Liver (tissue), 3 donors: ENCODE measurements around the gene RAB5B.

ENCODE experiments used
- EGR1 ChIP-seq, 2 donors: IDR thresholded peaks; 2 replicates each; pipeline ENCODE4 v1.6.1; 2016 to 2018; ENCODE audit warnings: antibody characterized with exemption in 2 of 2, low read depth in 2 of 2
- FOXA1 ChIP-seq: IDR thresholded peaks from 2 replicates; pipeline ENCODE4 v1.6.1; 2016; ENCODE audit warnings: antibody characterized with exemption
- GABPA ChIP-seq, 2 donors: IDR thresholded peaks in 1 of 2; conservative IDR thresholded peaks in 1 of 2; 2 replicates each; pipeline ENCODE4 v1.6.1; 2016; ENCODE audit warnings: antibody characterized with exemption in 2 of 2, mild to moderate bottlenecking in 1 of 2, moderate library complexity in 1 of 2
- JUND ChIP-seq, 2 donors: IDR thresholded peaks; 2 replicates each; pipeline ENCODE4 v1.6.1; 2016; ENCODE audit warnings: antibody characterized with exemption in 2 of 2
- RAD21 ChIP-seq, 2 donors: IDR thresholded peaks; 2 replicates each; pipeline ENCODE4 v1.6.1; 2016; ENCODE audit warnings: antibody characterized with exemption in 2 of 2, mild to moderate bottlenecking in 2 of 2
- RXRA ChIP-seq, 2 donors: IDR thresholded peaks; 2 replicates each; pipeline ENCODE4 v1.6.1; 2017 to 2018; ENCODE audit warnings: antibody characterized with exemption in 2 of 2, mild to moderate bottlenecking in 1 of 2
- SP1 ChIP-seq: IDR thresholded peaks from 2 replicates; pipeline ENCODE4 v1.6.1; 2018; ENCODE audit warnings: antibody characterized with exemption, mild to moderate bottlenecking
- TAF1 ChIP-seq: conservative IDR thresholded peaks from 2 replicates; pipeline ENCODE4 v1.6.1; 2016; ENCODE audit warnings: antibody characterized with exemption, mild to moderate bottlenecking
- TF ChIP-seq, protein P1 (sequence below): fragments of 150-350 bp; IDR thresholded peaks from 2 replicates; pipeline ENCODE4 v1.5.1; 2017; ENCODE audit warnings: improper control_type of control experiment, low read depth, low read length; ENCODE audit not compliant: missing input control
- TF ChIP-seq, protein P2 (sequence below): IDR thresholded peaks from 2 replicates; pipeline ENCODE4 v1.6.1; 2016; ENCODE audit warnings: antibody characterized with exemption
- TF ChIP-seq, protein P3 (sequence below): IDR thresholded peaks from 2 replicates; pipeline ENCODE4 v1.6.1; 2016; ENCODE audit warnings: antibody characterized with exemption
- TF ChIP-seq, protein P4 (sequence below): IDR thresholded peaks from 2 replicates; pipeline ENCODE4 v1.6.1; 2016; ENCODE audit warnings: antibody characterized with exemption, mild to moderate bottlenecking
- donor health status: healthy.
- donor health status: healthy.

DNA sequence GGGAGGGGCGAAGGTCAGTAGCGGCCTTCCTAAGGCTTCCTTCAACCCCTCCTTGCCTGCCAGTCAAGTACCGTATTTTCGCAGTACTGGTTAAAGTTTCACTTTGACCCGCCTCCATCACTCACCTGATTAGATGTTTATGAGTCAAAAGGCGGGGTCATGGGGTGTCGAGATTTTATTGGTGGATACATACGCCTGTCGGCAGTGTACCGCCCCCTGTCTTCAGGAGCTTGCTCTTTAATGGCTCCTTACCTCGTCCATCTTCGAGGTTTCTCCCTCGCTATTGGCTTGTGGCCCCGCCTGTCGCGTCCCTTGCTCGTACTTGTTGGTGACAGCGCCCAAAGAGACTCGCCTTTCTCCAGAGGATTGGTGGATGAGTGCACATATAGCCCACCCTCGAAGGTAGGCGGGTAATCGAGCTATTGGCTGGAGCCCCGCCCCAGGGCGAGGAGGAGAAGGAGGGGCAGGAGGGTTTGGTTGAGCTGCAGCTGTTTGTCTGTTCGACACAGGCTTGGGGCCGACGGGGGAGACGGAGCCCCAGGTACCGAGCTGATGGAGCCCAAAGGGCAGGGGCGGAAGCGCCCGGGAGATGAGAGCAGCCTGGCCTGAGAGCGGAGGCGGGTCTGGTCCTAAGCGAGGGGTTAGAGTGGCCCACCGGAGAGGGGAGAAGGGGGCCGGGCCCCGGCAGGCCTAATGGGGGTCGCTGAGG is at the start of gene RAB5B:
- TF ChIP-seq GABPA (IDR thresholded peaks at IDR 0.05 in 1 of 2, conservative IDR thresholded peaks at IDR 0.05 in 1 of 2) (peak in 1 of 2 donors; percentile 76), EGR1 (IDR thresholded peaks at IDR 0.05; ENCODE audit: low read depth in 2 of 2) (peak in 1 of 2 donors; percentile 33), SP1 (peak; percentile 99), JUND (IDR thresholded peaks at IDR 0.05) (peak; percentile 89 to 94), RAD21 (IDR thresholded peaks at IDR 0.05) (peak in 1 of 2 donors; percentile 3), RXRA (IDR thresholded peaks at IDR 0.05) (peak; percentile 77 to 89), TAF1 (peak; percentile 97), FOXA1 (no peak)
- TF ChIP-seq, protein P1, sequence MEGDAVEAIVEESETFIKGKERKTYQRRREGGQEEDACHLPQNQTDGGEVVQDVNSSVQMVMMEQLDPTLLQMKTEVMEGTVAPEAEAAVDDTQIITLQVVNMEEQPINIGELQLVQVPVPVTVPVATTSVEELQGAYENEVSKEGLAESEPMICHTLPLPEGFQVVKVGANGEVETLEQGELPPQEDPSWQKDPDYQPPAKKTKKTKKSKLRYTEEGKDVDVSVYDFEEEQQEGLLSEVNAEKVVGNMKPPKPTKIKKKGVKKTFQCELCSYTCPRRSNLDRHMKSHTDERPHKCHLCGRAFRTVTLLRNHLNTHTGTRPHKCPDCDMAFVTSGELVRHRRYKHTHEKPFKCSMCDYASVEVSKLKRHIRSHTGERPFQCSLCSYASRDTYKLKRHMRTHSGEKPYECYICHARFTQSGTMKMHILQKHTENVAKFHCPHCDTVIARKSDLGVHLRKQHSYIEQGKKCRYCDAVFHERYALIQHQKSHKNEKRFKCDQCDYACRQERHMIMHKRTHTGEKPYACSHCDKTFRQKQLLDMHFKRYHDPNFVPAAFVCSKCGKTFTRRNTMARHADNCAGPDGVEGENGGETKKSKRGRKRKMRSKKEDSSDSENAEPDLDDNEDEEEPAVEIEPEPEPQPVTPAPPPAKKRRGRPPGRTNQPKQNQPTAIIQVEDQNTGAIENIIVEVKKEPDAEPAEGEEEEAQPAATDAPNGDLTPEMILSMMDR, result peak; percentile 43
- TF ChIP-seq, protein P2, sequence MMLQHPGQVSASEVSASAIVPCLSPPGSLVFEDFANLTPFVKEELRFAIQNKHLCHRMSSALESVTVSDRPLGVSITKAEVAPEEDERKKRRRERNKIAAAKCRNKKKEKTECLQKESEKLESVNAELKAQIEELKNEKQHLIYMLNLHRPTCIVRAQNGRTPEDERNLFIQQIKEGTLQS, result peak; percentile 71
- TF ChIP-seq, protein P3, sequence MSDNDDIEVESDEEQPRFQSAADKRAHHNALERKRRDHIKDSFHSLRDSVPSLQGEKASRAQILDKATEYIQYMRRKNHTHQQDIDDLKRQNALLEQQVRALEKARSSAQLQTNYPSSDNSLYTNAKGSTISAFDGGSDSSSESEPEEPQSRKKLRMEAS, result peak; percentile 40
- TF ChIP-seq, protein P4, sequence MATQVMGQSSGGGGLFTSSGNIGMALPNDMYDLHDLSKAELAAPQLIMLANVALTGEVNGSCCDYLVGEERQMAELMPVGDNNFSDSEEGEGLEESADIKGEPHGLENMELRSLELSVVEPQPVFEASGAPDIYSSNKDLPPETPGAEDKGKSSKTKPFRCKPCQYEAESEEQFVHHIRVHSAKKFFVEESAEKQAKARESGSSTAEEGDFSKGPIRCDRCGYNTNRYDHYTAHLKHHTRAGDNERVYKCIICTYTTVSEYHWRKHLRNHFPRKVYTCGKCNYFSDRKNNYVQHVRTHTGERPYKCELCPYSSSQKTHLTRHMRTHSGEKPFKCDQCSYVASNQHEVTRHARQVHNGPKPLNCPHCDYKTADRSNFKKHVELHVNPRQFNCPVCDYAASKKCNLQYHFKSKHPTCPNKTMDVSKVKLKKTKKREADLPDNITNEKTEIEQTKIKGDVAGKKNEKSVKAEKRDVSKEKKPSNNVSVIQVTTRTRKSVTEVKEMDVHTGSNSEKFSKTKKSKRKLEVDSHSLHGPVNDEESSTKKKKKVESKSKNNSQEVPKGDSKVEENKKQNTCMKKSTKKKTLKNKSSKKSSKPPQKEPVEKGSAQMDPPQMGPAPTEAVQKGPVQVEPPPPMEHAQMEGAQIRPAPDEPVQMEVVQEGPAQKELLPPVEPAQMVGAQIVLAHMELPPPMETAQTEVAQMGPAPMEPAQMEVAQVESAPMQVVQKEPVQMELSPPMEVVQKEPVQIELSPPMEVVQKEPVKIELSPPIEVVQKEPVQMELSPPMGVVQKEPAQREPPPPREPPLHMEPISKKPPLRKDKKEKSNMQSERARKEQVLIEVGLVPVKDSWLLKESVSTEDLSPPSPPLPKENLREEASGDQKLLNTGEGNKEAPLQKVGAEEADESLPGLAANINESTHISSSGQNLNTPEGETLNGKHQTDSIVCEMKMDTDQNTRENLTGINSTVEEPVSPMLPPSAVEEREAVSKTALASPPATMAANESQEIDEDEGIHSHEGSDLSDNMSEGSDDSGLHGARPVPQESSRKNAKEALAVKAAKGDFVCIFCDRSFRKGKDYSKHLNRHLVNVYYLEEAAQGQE, result peak; percentile 81
